ENCODE measurements around the gene EPS8L1. TPM values are rescaled to one million over a fixed set of nuclear protein-coding genes. Genes with fewer than 3 reads are reported as not detected.

Gene EPS8L1
- 2.9 to 5.9 TPM (median 5.1 TPM) in 5 replicates for total RNA-seq (2022; extraction: Qiagen RNA extraction)

DNA sequence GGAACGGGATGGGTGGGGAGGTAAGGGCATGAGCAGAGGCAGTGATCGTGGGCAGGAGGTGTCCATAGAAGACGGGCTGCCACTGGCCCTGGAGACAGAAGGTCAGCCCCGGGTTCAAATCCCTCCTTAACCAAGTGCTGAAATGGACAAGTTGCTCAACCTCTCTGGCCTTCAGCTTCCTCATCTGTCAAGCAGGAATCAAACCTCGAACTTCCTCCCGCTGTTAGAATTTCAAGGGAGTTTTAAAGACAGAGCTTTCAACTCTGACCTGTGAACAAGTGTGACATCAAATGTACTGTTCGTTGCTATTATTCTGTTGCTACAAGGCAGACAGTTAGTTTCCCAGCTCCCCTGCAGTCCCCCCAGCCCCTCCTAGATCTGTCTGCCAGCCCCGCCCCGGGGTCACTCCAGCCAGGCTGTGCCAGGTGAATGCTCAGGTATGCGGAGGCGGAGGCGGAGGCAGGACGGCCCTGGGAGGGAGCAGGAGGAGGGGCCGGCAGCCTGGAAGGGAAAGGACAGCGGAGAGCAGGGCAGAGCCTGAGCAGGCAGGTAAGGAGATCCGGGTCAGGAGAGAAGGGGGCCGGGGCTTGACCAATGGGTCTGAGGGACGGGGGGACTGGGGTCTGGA, at the start of gene EPS8L1:
Gene EPS8L1, plus strand, starts transcription at position 499 of the 628 bp plus-strand sequence. CDS start 576 bp downstream, outside the sequence.

GRCh38 chr19:55062735-55063491, 12.8 kb upstream of the EPS8L1 start, which contains the start of gene RDH13:
Gene RDH13 (minus strand): TSS chr19:55063148. CDS start chr19:55063032, 116 bp downstream.

GRCh38 chr19:55116859-55117662, 41.4 kb downstream of the EPS8L1 start, which contains the start of gene PPP1R12C:
Gene PPP1R12C (minus strand): TSS chr19:55117637. CDS start chr19:55117543, 94 bp downstream.

Other genes starting within 250 kb of the EPS8L1 start
- not detected in 5 replicates for gene KIR2DS4, start 243.2 kb upstream of the EPS8L1 start, total RNA-seq (2022; extraction: Qiagen RNA extraction)
- not detected in 5 replicates for gene KIR3DL2, start 225.4 kb upstream of the EPS8L1 start, total RNA-seq (2022; extraction: Qiagen RNA extraction)
- gene FCAR, start 201.6 kb upstream of the EPS8L1 start, total RNA-seq (2022; extraction: Qiagen RNA extraction): not detected in 5 replicates
- not detected in 5 replicates for gene NCR1, start 169.7 kb upstream of the EPS8L1 start, total RNA-seq (2022; extraction: Qiagen RNA extraction)
- not detected in 5 replicates for gene NLRP7, start 128.3 kb upstream of the EPS8L1 start, total RNA-seq (2022; extraction: Qiagen RNA extraction)
- gene NLRP2, start 109.5 kb upstream of the EPS8L1 start, total RNA-seq (2022; extraction: Qiagen RNA extraction): 22.3 to 27.6 TPM (median 27.3 TPM) in 5 replicates
- gene GP6, start 37.6 kb upstream of the EPS8L1 start, total RNA-seq (2022; extraction: Qiagen RNA extraction): 0.13 to 0.27 TPM (median 0.18 TPM) in 4 of 5 replicates, not detected in the other
- 15.4 to 23.5 TPM (median 22.0 TPM) in 5 replicates for gene RDH13, start 12.7 kb upstream of the EPS8L1 start, total RNA-seq (2022; extraction: Qiagen RNA extraction)
- 48.3 to 84.2 TPM (median 76.7 TPM) in 5 replicates for gene PPP1R12C, start 41.8 kb downstream of the EPS8L1 start, total RNA-seq (2022; extraction: Qiagen RNA extraction)
- 124 to 145 TPM (median 127 TPM) in 5 replicates for gene TNNT1, start 73.3 kb downstream of the EPS8L1 start, total RNA-seq (2022; extraction: Qiagen RNA extraction)
- 6.4 to 9.5 TPM (median 8.1 TPM) in 5 replicates for gene TNNI3, start 81.9 kb downstream of the EPS8L1 start, total RNA-seq (2022; extraction: Qiagen RNA extraction)
- gene DNAAF3, start 90.7 kb downstream of the EPS8L1 start, total RNA-seq (2022; extraction: Qiagen RNA extraction): 3.2 to 7.0 TPM (median 5.7 TPM) in 5 replicates
- 1.4 to 3.7 TPM (median 2.6 TPM) in 5 replicates for gene SYT5, start 104.4 kb downstream of the EPS8L1 start, total RNA-seq (2022; extraction: Qiagen RNA extraction)
- 3.1 to 4.5 TPM (median 3.9 TPM) in 5 replicates for gene PTPRH, start 133.6 kb downstream of the EPS8L1 start, total RNA-seq (2022; extraction: Qiagen RNA extraction)
- 2.5 to 4.7 TPM (median 3.8 TPM) in 5 replicates for gene TMEM86B, start 152.9 kb downstream of the EPS8L1 start, total RNA-seq (2022; extraction: Qiagen RNA extraction)
- 75.8 to 120 TPM (median 119 TPM) in 5 replicates for gene PPP6R1, start 183.1 kb downstream of the EPS8L1 start, total RNA-seq (2022; extraction: Qiagen RNA extraction)
- gene HSPBP1, start 204.2 kb downstream of the EPS8L1 start, total RNA-seq (2022; extraction: Qiagen RNA extraction): 119 to 129 TPM (median 124 TPM) in 5 replicates
- 2.1 to 4.9 TPM (median 3.1 TPM) in 5 replicates for gene BRSK1, start 208.1 kb downstream of the EPS8L1 start, total RNA-seq (2022; extraction: Qiagen RNA extraction)
- not detected in 5 replicates for gene TMEM150B, start 249.5 kb downstream of the EPS8L1 start, total RNA-seq (2022; extraction: Qiagen RNA extraction)